ENCODE results near the gene FRAS1.
"Not testable (repeated sequence)": the region's sequence is repeated elsewhere in the genome, so short reads cannot be mapped to it uniquely, and the experiment has no call there.

FRAS1 gene

GRCh38 chr4:78275450-78275849 is 218.3 kb downstream of the FRAS1 start:
- not testable (repeated sequence) for H3K4me1 Mint-ChIP-seq, ATAC-seq, H3K36me3 Mint-ChIP-seq, H3K4me3 Mint-ChIP-seq, H3K27ac Mint-ChIP-seq
- peaks cover 24% of the 10 kb centered on the region for H3K27me3 Mint-ChIP-seq
- peaks cover 11% of the 10 kb centered on the region for H3K9me3 Mint-ChIP-seq

- no peaks in the 10 kb centered on the region for H3K9me3 Mint-ChIP-seq
- no peak overlapping the region for H3K27ac Mint-ChIP-seq
Measured at GRCh38 chr4:78286281-78286680, 229.2 kb downstream of the FRAS1 start.

GRCh38 chr4:78288327-78288726 is 231.2 kb downstream of the FRAS1 start:
- Mint-ChIP-seq H3K27me3 (peaks cover 13% of the 10 kb centered on the region), H3K4me3 (no peak overlapping the region), H3K9me3 (no peaks in the 10 kb centered on the region), H3K4me1 (no peaks in the 10 kb centered on the region), H3K27ac (no peak overlapping the region), H3K36me3 (no peaks in the 10 kb centered on the region)
- no peak for ATAC-seq

More at GRCh38 chr4:78286281-78286680, 229.2 kb downstream of the FRAS1 start:
- Mint-ChIP-seq H3K27me3 (peaks cover 22% of the 10 kb centered on the region), H3K36me3 (no peaks in the 10 kb centered on the region), H3K4me1 (no peaks in the 10 kb centered on the region), H3K4me3 (no peak overlapping the region)
- ATAC-seq: no peak

GRCh38 chr4:78291277-78291676 is 234.2 kb downstream of the FRAS1 start:
- H3K9me3 Mint-ChIP-seq: no peaks in the 10 kb centered on the region

GRCh38 chr4:78292341-78292740 is 235.2 kb downstream of the FRAS1 start:
- Mint-ChIP-seq H3K36me3 (no peaks in the 10 kb centered on the region), H3K27ac (no peak overlapping the region), H3K9me3 (no peaks in the 10 kb centered on the region), H3K4me1 (peaks cover 9% of the 10 kb centered on the region), H3K4me3 (no peak overlapping the region), H3K27me3 (peaks cover 21% of the 10 kb centered on the region)
- peak; percentile 10 for ATAC-seq

More at GRCh38 chr4:78291277-78291676, 234.2 kb downstream of the FRAS1 start:
- Mint-ChIP-seq H3K36me3 (no peaks in the 10 kb centered on the region), H3K4me3 (no peak overlapping the region), H3K4me1 (no peaks in the 10 kb centered on the region), H3K27ac (no peak overlapping the region), H3K27me3 (peaks cover 15% of the 10 kb centered on the region)
- no peak for ATAC-seq

GRCh38 chr4:78292856-78293255 is 235.7 kb downstream of the FRAS1 start:
- Mint-ChIP-seq H3K4me3 (no peak overlapping the region), H3K36me3 (no peaks in the 10 kb centered on the region), H3K27ac (no peak overlapping the region), H3K9me3 (no peaks in the 10 kb centered on the region), H3K27me3 (peaks cover 21% of the 10 kb centered on the region), H3K4me1 (peaks cover 9% of the 10 kb centered on the region)
- ATAC-seq: no peak

- H3K4me1 Mint-ChIP-seq: peaks cover 9% of the 10 kb centered on the region
- no peaks in the 10 kb centered on the region for H3K9me3 Mint-ChIP-seq
- no peak overlapping the region for H3K4me3 Mint-ChIP-seq
- no peak for ATAC-seq
- no peaks in the 10 kb centered on the region for H3K36me3 Mint-ChIP-seq
- H3K27me3 Mint-ChIP-seq: peaks cover 21% of the 10 kb centered on the region
- no peak overlapping the region for H3K27ac Mint-ChIP-seq
Measured at GRCh38 chr4:78293348-78293747, 236.2 kb downstream of the FRAS1 start.

GRCh38 chr4:78293821-78294301 is 236.7 kb downstream of the FRAS1 start:
- no peak overlapping the region for H3K27ac Mint-ChIP-seq
- peaks cover 26% of the 10 kb centered on the region for H3K27me3 Mint-ChIP-seq
- ATAC-seq: no peak
- no peak overlapping the region for H3K4me3 Mint-ChIP-seq
- peaks cover 11% of the 10 kb centered on the region for H3K4me1 Mint-ChIP-seq
- H3K36me3 Mint-ChIP-seq: no peaks in the 10 kb centered on the region
- H3K9me3 Mint-ChIP-seq: no peaks in the 10 kb centered on the region

GRCh38 chr4:78296261-78296660 is 239.1 kb downstream of the FRAS1 start:
- Mint-ChIP-seq H3K4me3 (no peak overlapping the region), H3K9me3 (no peaks in the 10 kb centered on the region), H3K36me3 (no peaks in the 10 kb centered on the region), H3K27ac (no peak overlapping the region), H3K4me1 (peaks cover 15% of the 10 kb centered on the region), H3K27me3 (peaks cover 31% of the 10 kb centered on the region)
- ATAC-seq: no peak

GRCh38 chr4:78297116-78297800 is 240.1 kb downstream of the FRAS1 start:
- no peak for ATAC-seq
- peak overlapping the region; percentile 4 for H3K27ac Mint-ChIP-seq
- H3K9me3 Mint-ChIP-seq: no peaks in the 10 kb centered on the region
- peaks cover 31% of the 10 kb centered on the region for H3K27me3 Mint-ChIP-seq
- no peaks in the 10 kb centered on the region for H3K36me3 Mint-ChIP-seq
- H3K4me3 Mint-ChIP-seq: no peak overlapping the region
- peaks cover 15% of the 10 kb centered on the region for H3K4me1 Mint-ChIP-seq

GRCh38 chr4:78298618-78299017 is 241.5 kb downstream of the FRAS1 start:
- no peak overlapping the region for H3K4me3 Mint-ChIP-seq
- no peaks in the 10 kb centered on the region for H3K36me3 Mint-ChIP-seq
- ATAC-seq: no peak
- peaks cover 31% of the 10 kb centered on the region for H3K27me3 Mint-ChIP-seq
- H3K9me3 Mint-ChIP-seq: no peaks in the 10 kb centered on the region
- peaks cover 15% of the 10 kb centered on the region for H3K4me1 Mint-ChIP-seq
- no peak overlapping the region for H3K27ac Mint-ChIP-seq

GRCh38 chr4:78299565-78299972 is 242.4 kb downstream of the FRAS1 start:
- Mint-ChIP-seq H3K27ac (no peak overlapping the region), H3K9me3 (no peaks in the 10 kb centered on the region), H3K4me3 (no peak overlapping the region)

GRCh38 chr4:78307263-78307662 is 250.1 kb downstream of the FRAS1 start:
- H3K4me3 Mint-ChIP-seq, H3K27ac Mint-ChIP-seq, H3K36me3 Mint-ChIP-seq, H3K9me3 Mint-ChIP-seq, H3K4me1 Mint-ChIP-seq, ATAC-seq: not testable (repeated sequence)
- H3K27me3 Mint-ChIP-seq: peaks cover 28% of the 10 kb centered on the region

More at GRCh38 chr4:78299565-78299972, 242.4 kb downstream of the FRAS1 start:
- Mint-ChIP-seq H3K36me3 (no peaks in the 10 kb centered on the region), H3K4me1 (peaks cover 15% of the 10 kb centered on the region), H3K27me3 (peaks cover 31% of the 10 kb centered on the region)
- ATAC-seq: peak; percentile 45

- no peak for ATAC-seq
- Mint-ChIP-seq H3K27me3 (peaks cover 29% of the 10 kb centered on the region), H3K4me1 (no peaks in the 10 kb centered on the region), H3K9me3 (no peaks in the 10 kb centered on the region), H3K4me3 (no peak overlapping the region), H3K36me3 (no peaks in the 10 kb centered on the region), H3K27ac (no peak overlapping the region)
Measured at GRCh38 chr4:78308517-78308916, 251.4 kb downstream of the FRAS1 start.

GRCh38 chr4:78309352-78309751 is 252.2 kb downstream of the FRAS1 start:
- Mint-ChIP-seq H3K9me3 (no peaks in the 10 kb centered on the region), H3K4me3 (no peak overlapping the region), H3K36me3 (no peaks in the 10 kb centered on the region), H3K4me1 (no peaks in the 10 kb centered on the region), H3K27me3 (peaks cover 37% of the 10 kb centered on the region), H3K27ac (no peak overlapping the region)
- no peak for ATAC-seq

GRCh38 chr4:78310007-78310739 is 253.1 kb downstream of the FRAS1 start:
- peaks cover 42% of the 10 kb centered on the region for H3K27me3 Mint-ChIP-seq
- H3K36me3 Mint-ChIP-seq: no peaks in the 10 kb centered on the region
- ATAC-seq: no peak
- no peak overlapping the region for H3K27ac Mint-ChIP-seq
- no peaks in the 10 kb centered on the region for H3K4me1 Mint-ChIP-seq
- H3K4me3 Mint-ChIP-seq: no peak overlapping the region
- H3K9me3 Mint-ChIP-seq: no peaks in the 10 kb centered on the region

All from stimulated activated memory B cell treated with anti-CD40 and anti-IgM and Interleukin-4, amounts not matched to agents 10 μg/mL and 1 μg/mL and 100 μg/mL, for 72 hours (primary cell).